ENCODE measurements around the gene TREM1.

DNA sequence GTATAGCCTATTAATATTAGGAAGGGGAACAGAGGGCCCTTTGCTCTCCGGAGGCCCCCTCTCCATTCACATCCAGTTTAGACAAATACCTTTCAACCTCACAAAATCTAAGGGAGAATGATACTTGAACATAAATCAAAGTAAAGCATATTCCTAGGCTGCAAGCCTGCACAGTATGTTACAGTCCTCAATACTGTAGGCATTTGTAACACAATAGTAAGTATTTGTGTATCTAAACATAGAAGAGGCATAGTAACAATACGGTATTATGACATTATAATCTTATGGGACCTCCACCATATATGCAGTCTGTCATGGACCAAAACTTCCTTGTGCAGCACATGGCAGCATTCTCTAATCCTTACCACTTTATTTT is 2.3 kb upstream of the TREM1 start:
- no peak for TF ChIP-seq EP300 (IDR thresholded peaks at IDR 0.05)
- TF ChIP-seq, protein P1, sequence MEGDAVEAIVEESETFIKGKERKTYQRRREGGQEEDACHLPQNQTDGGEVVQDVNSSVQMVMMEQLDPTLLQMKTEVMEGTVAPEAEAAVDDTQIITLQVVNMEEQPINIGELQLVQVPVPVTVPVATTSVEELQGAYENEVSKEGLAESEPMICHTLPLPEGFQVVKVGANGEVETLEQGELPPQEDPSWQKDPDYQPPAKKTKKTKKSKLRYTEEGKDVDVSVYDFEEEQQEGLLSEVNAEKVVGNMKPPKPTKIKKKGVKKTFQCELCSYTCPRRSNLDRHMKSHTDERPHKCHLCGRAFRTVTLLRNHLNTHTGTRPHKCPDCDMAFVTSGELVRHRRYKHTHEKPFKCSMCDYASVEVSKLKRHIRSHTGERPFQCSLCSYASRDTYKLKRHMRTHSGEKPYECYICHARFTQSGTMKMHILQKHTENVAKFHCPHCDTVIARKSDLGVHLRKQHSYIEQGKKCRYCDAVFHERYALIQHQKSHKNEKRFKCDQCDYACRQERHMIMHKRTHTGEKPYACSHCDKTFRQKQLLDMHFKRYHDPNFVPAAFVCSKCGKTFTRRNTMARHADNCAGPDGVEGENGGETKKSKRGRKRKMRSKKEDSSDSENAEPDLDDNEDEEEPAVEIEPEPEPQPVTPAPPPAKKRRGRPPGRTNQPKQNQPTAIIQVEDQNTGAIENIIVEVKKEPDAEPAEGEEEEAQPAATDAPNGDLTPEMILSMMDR (IDR thresholded peaks at IDR 0.05), result no peak
